IMR-90 (cell line): ENCODE measurements around the gene KLHL30. TPM values are rescaled to one million over a fixed set of nuclear protein-coding genes. Genes with fewer than 3 reads are reported as not detected.

Source experiments
- ATAC-seq: fragments of 200-7000 bp; cut with Tn5 transposase; 2 replicates; pipeline ENCODE4 v1.9.1; 2020; ENCODE audit warnings: low read depth, mild to moderate bottlenecking, moderate library complexity
- BruUV-seq: library from RNA; stranded (reverse); fragments of 400-500 nt; replicated peaks from 2 replicates; lab custom pipeline; 2021; lab: Mats Ljungman, UMichigan
- CTCF ChIA-PET: fragments of 300-600 bp; formaldehyde crosslinking; extraction: SDS; loops from one replicate; lab custom pipeline; 2021; ENCODE audit warnings: antibody characterized with exemption; lab: Yijun Ruan, JAX
- POLR2A ChIA-PET: fragments of 300-600 bp; sonication (Branson Sonifier 250); formaldehyde crosslinking; loops from one replicate; lab custom pipeline; 2022; ENCODE audit warnings: antibody characterized with exemption; ENCODE audit not compliant: unreplicated experiment; lab: Charles Lee
- DNase-seq: peaks from one replicate; pipeline ENCODE4 v3.0.0; 2013
- H2AFZ ChIP-seq: replicated peaks from 2 replicates; pipeline ENCODE3; 2013; ENCODE audit warnings: low read length, mild to moderate bottlenecking; ENCODE audit not compliant: poor library complexity
- H2AK5ac ChIP-seq: 2 replicates; pipeline ENCODE4 v1.6.1; 2013; ENCODE audit warnings: low read depth, low read length, inconsistent platforms
- H2AK9ac ChIP-seq: replicated peaks from 2 replicates; pipeline ENCODE3; 2013; ENCODE audit warnings: mild to moderate bottlenecking, low read depth, low read length, moderate library complexity; ENCODE audit not compliant: poor library complexity
- H2BK120ac ChIP-seq: 2 replicates; pipeline ENCODE4 v1.6.1; 2013; ENCODE audit warnings: low read depth, low read length, inconsistent platforms
- H2BK15ac ChIP-seq: 3 replicates; pipeline ENCODE4 v1.6.1; 2013; ENCODE audit warnings: low read depth, low read length, inconsistent platforms
- H2BK20ac ChIP-seq: 2 replicates; pipeline ENCODE4 v1.6.1; 2013; ENCODE audit warnings: low read depth, mild to moderate bottlenecking, inconsistent platforms, low read length, moderate library complexity
- H2BK5ac ChIP-seq: 2 replicates; pipeline ENCODE4 v1.6.1; 2013; ENCODE audit warnings: mild to moderate bottlenecking, low read depth, low read length, inconsistent platforms; ENCODE audit not compliant: poor library complexity, severe bottlenecking
- H3K14ac ChIP-seq: replicated peaks from 2 replicates; pipeline ENCODE4 v1.6.1; 2013; ENCODE audit warnings: low read depth, low read length, inconsistent platforms
- H3K18ac ChIP-seq: 2 replicates; pipeline ENCODE4 v1.6.1; 2013; ENCODE audit warnings: low read depth, low read length, control low read depth
- H3K23ac ChIP-seq: 2 replicates; pipeline ENCODE4 v1.6.1; 2013; ENCODE audit warnings: low read depth, low read length, inconsistent platforms
- H3K27ac ChIP-seq: 2 replicates; pipeline ENCODE4 v1.5.1; 2013; ENCODE audit warnings: mild to moderate bottlenecking, control low read depth, low read length; ENCODE audit not compliant: insufficient read depth
- H3K27me3 ChIP-seq: 2 replicates; pipeline ENCODE4 v1.6.1; 2013; ENCODE audit warnings: low read length; ENCODE audit not compliant: control insufficient read depth, insufficient read depth
- H3K36me3 ChIP-seq: 2 replicates; pipeline ENCODE4 v1.6.1; 2013; ENCODE audit warnings: low read length, mixed read lengths; ENCODE audit not compliant: control insufficient read depth, insufficient read depth
- H3K4ac ChIP-seq: 2 replicates; pipeline ENCODE4 v1.6.1; 2013; ENCODE audit warnings: low read depth, low read length, inconsistent platforms
- H3K4me1 ChIP-seq: 2 replicates; pipeline ENCODE4 v1.6.1; 2013; ENCODE audit warnings: low read length, mixed read lengths; ENCODE audit not compliant: control insufficient read depth, insufficient read depth
- H3K4me2 ChIP-seq: 2 replicates; pipeline ENCODE4 v1.6.1; 2013; ENCODE audit warnings: low read depth, mild to moderate bottlenecking, control low read depth, low read length, moderate library complexity
- H3K4me3 ChIP-seq: 2 replicates; pipeline ENCODE4 v1.5.1; 2013; ENCODE audit warnings: low read depth, mild to moderate bottlenecking, control low read depth, low read length, moderate library complexity; ENCODE audit not compliant: insufficient read depth
- H3K56ac ChIP-seq: 2 replicates; pipeline ENCODE4 v1.6.1; 2013; ENCODE audit warnings: low read length, inconsistent platforms; ENCODE audit not compliant: insufficient read depth; ENCODE audit errors: extremely low read depth
- H3K79me1 ChIP-seq, 2 experiments: 2 replicates each; pipeline ENCODE4 v1.6.1; 2013; ENCODE audit warnings: low read length in 2 of 2, inconsistent platforms in 1 of 2, low read depth in 1 of 2
- H3K9ac ChIP-seq: 2 replicates; pipeline ENCODE4 v1.6.1; 2013; ENCODE audit warnings: low read depth, low read length, control low read depth
- H3K9me1 ChIP-seq: 2 replicates; pipeline ENCODE4 v1.6.1; 2013; ENCODE audit warnings: low read length, inconsistent platforms; ENCODE audit not compliant: insufficient read depth
- H3K9me3 ChIP-seq: 2 replicates; pipeline ENCODE4 v1.6.1; 2013; ENCODE audit warnings: low read length; ENCODE audit not compliant: control insufficient read depth, insufficient read depth
- H4K20me1 ChIP-seq: 2 replicates; pipeline ENCODE4 v1.6.1; 2013; ENCODE audit warnings: low read length, inconsistent platforms; ENCODE audit not compliant: insufficient read depth
- H4K5ac ChIP-seq: 2 replicates; pipeline ENCODE4 v1.6.1; 2013; ENCODE audit warnings: mild to moderate bottlenecking, low read depth, low read length, control low read depth
- H4K8ac ChIP-seq, 2 experiments: 2 replicates each; pipeline ENCODE4 v1.6.1; 2013; ENCODE audit warnings: low read depth in 2 of 2, low read length in 2 of 2, control low read depth in 1 of 2, inconsistent platforms in 1 of 2
- H4K91ac ChIP-seq: 2 replicates; pipeline ENCODE4 v1.6.1; 2013; ENCODE audit warnings: low read depth, low read length, inconsistent platforms; ENCODE audit not compliant: insufficient read depth
- BHLHE40 ChIP-seq: fragments of 150-350 bp; IDR thresholded peaks from 2 replicates; pipeline ENCODE4 v1.6.1; 2016; ENCODE audit warnings: mild to moderate bottlenecking, low read depth, low read length
- CEBPB ChIP-seq: IDR thresholded peaks from 2 replicates; pipeline ENCODE4 v1.6.1; 2012; ENCODE audit warnings: low read depth, low read length, improper control_type of control experiment
- FOS ChIP-seq: fragments of 150-350 bp; IDR thresholded peaks from 2 replicates; pipeline ENCODE4 v1.6.1; 2016; ENCODE audit warnings: low read depth, low read length
- MAFK ChIP-seq: IDR thresholded peaks from 2 replicates; pipeline ENCODE4 v1.6.1; 2012; ENCODE audit warnings: low read depth, low read length, improper control_type of control experiment
- POLR2A ChIP-seq: IDR thresholded peaks from 2 replicates; pipeline ENCODE4 v1.6.1; 2012; ENCODE audit warnings: mild to moderate bottlenecking, low read depth, low read length
- WGBS, 2 experiments: methylation state at CpG; one replicate each; pipeline versions ENCODE4 v1.1.5 to v1.1.7; 2013; ENCODE audit warnings: missing lambda C conversion rate in 2 of 2; ENCODE audit not compliant: insufficient read length in 1 of 2; ENCODE audit errors: extremely low coverage in 2 of 2; 5-methylcytosine and 5-hydroxymethylcytosine counted together
- dilution Hi-C: fragments of 300-500 bp; cut with HindIII; formaldehyde crosslinking; loops from one replicate; pipeline ENCODE4 v1.14.3; 2018; ENCODE audit warnings: low sequenced_read_pairs; ENCODE audit not compliant: unreplicated experiment
- in situ Hi-C: fragments of 300-500 bp; cut with MboI; formaldehyde crosslinking; loops from 3 replicates; pipeline ENCODE4 v1.14.3; 2019; ENCODE audit warnings: low sequenced_read_pairs, inconsistent platforms, mixed read lengths
- intact Hi-C: fragments of 100-400 bp; cut with micrococcal nuclease; formaldehyde crosslinking; loops from 2 replicates; pipeline ENCODE4 v1.10.0; 2022
- polyA plus RNA-seq, 3 experiments: library from polyadenylated mRNA; depleted of rRNA; stranded (reverse); fragments of >200 nt; gene quantifications; 2 replicates each; pipeline ENCODE4 v1.2.3, GENCODE V29; 2012; ENCODE audit warnings: low replicate concordance in 1 of 3
- total RNA-seq: library from RNA; depleted of rRNA; stranded (reverse); fragments of >200 nt; gene quantifications from 2 replicates; pipeline ENCODE4 v1.2.3, GENCODE V29; 2012
- TF ChIP-seq, protein P1 (sequence below): fragments of 150-350 bp; IDR thresholded peaks from 2 replicates; pipeline ENCODE4 v1.6.1; 2017; ENCODE audit warnings: mild to moderate bottlenecking, antibody characterized with exemption, low read length, low read depth
- TF ChIP-seq, protein P2 (sequence below): conservative IDR thresholded peaks from 2 replicates; pipeline ENCODE4 v1.5.1; 2012; ENCODE audit warnings: mild to moderate bottlenecking, low read depth, low read length, improper control_type of control experiment

The KLHL30 gene
- total and polyA plus RNA-seq, 2 of the 4 experiments (the other 2 are of a cell fraction) = under 0.01 to 0.03 TPM

- Histone ChIP-seq H3K18ac (no peak overlapping the region), H4K91ac (no peak overlapping the region), H3K4me3 (no peak overlapping the region), H3K36me3 (no peaks in the 10 kb centered on the region), H3K4ac (no peak overlapping the region), H2AK5ac (no peak overlapping the region), H3K56ac (no peak overlapping the region), H3K79me1 (no peaks in the 10 kb centered on the region), H4K5ac (no peak overlapping the region), H2BK20ac (no peak overlapping the region), H3K23ac (no peak overlapping the region), H3K27me3 (no peaks in the 10 kb centered on the region; the same call in 1 of the 2 replicates), H3K4me1 (no peaks in the 10 kb centered on the region), H3K9me1 (no peaks in the 10 kb centered on the region), H3K14ac (no peak overlapping the region), H2BK5ac (no peak overlapping the region), H2BK120ac (no peak overlapping the region), H2AK9ac (no peak overlapping the region), H2AFZ (no peak overlapping the region), H4K8ac (no peak overlapping the region), H3K9me3 (no peaks in the 10 kb centered on the region), H3K27ac (no peak overlapping the region), H3K9ac (no peak overlapping the region), H3K4me2 (no peak overlapping the region), H2BK15ac (no peak overlapping the region), H4K20me1 (no peaks in the 10 kb centered on the region)
- WGBS, 2 experiments = 86% methylated on average over 4 of the region's 10 CpGs; no CpG with 5 or more reads in 1 of the 2 experiments
- dilution Hi-C loops = no loop called here
- DNase-seq (no peak), ATAC-seq (no peak)
- TF ChIP-seq POLR2A = no peak
- no peak for TF ChIP-seq BHLHE40
- TF ChIP-seq, protein P1, sequence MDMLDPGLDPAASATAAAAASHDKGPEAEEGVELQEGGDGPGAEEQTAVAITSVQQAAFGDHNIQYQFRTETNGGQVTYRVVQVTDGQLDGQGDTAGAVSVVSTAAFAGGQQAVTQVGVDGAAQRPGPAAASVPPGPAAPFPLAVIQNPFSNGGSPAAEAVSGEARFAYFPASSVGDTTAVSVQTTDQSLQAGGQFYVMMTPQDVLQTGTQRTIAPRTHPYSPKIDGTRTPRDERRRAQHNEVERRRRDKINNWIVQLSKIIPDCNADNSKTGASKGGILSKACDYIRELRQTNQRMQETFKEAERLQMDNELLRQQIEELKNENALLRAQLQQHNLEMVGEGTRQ = no peak
- no peak for TF ChIP-seq MAFK
- no peak for TF ChIP-seq CEBPB
- TF ChIP-seq FOS = no peak
- TF ChIP-seq, protein P2, sequence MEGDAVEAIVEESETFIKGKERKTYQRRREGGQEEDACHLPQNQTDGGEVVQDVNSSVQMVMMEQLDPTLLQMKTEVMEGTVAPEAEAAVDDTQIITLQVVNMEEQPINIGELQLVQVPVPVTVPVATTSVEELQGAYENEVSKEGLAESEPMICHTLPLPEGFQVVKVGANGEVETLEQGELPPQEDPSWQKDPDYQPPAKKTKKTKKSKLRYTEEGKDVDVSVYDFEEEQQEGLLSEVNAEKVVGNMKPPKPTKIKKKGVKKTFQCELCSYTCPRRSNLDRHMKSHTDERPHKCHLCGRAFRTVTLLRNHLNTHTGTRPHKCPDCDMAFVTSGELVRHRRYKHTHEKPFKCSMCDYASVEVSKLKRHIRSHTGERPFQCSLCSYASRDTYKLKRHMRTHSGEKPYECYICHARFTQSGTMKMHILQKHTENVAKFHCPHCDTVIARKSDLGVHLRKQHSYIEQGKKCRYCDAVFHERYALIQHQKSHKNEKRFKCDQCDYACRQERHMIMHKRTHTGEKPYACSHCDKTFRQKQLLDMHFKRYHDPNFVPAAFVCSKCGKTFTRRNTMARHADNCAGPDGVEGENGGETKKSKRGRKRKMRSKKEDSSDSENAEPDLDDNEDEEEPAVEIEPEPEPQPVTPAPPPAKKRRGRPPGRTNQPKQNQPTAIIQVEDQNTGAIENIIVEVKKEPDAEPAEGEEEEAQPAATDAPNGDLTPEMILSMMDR = no peak
- ChIA-PET CTCF (no interaction called here), POLR2A (no interaction called here)
- intact Hi-C loops = no loop called here
- BruUV-seq = no TSS peak
- in situ Hi-C loops = no loop called here
Observed at GRCh38 chr2:238102865-238103264, 35.6 kb upstream of the KLHL30 start.
